GM13977 (cell line): ENCODE measurements around the gene CERS2.

Experiments
- DNase-seq: peaks from one replicate; pipeline ENCODE4 v3.0.0; 2012; ENCODE audit warnings: low spot score
- in situ Hi-C: fragments of 300-500 bp; cut with MboI; formaldehyde crosslinking; loops from one replicate; pipeline ENCODE4 v1.12.0; 2022; ENCODE audit warnings: low sequenced_read_pairs, low pct_unique_long_range_greater_than_20kb, mixed read lengths, inconsistent platforms; ENCODE audit not compliant: unreplicated experiment
- TF ChIP-seq, protein P1 (sequence below): IDR thresholded peaks from 2 replicates; pipeline ENCODE4 v1.5.1; 2012; ENCODE audit warnings: mild to moderate bottlenecking, control low read depth; ENCODE audit not compliant: insufficient read depth; ENCODE audit errors: extremely low read depth, missing control alignments

The CERS2 gene

DNA sequence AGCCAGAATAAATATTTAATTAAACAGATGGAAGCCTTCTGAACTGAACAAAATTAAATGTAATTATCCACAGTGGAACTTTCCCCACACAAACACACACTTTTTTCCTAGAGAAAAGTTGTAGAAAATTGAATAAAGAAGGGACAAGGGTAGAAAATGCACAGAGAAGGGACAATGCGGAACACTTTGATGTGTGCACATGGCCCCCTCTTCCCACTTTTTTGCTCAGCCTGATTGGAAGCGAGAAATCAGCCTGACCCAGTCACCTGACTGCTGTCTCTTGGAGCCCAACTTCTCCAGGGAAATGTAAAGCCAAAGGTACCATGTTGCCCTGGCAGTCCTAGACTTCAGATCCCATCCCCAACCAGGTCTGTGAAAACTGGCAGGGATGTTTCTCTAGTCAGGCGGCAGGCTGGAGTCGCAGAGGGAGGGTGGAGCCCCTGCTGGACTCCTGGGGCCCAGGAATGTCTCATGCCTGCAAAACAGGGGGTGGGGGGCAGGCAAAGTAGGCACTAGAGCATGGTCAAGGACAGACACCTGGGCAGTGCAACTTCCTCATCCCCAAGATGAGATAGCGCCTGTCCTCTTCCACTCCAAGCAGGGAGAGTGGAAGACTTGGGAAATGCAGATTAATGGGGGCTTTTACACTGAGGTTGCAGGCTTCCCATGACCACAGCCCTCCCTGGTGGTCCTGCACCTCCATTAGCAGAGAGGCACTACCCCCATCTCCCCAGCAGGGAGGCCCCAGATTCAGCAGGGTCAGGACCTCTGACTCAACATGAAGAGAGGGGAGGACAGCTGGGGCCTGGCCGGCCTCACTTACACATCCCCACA, 2.8 kb downstream of the CERS2 start:
- DNase-seq, result no peak
- TF ChIP-seq, protein P1, sequence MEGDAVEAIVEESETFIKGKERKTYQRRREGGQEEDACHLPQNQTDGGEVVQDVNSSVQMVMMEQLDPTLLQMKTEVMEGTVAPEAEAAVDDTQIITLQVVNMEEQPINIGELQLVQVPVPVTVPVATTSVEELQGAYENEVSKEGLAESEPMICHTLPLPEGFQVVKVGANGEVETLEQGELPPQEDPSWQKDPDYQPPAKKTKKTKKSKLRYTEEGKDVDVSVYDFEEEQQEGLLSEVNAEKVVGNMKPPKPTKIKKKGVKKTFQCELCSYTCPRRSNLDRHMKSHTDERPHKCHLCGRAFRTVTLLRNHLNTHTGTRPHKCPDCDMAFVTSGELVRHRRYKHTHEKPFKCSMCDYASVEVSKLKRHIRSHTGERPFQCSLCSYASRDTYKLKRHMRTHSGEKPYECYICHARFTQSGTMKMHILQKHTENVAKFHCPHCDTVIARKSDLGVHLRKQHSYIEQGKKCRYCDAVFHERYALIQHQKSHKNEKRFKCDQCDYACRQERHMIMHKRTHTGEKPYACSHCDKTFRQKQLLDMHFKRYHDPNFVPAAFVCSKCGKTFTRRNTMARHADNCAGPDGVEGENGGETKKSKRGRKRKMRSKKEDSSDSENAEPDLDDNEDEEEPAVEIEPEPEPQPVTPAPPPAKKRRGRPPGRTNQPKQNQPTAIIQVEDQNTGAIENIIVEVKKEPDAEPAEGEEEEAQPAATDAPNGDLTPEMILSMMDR, result no peak
- in situ Hi-C loops, result loop anchor here (25.0 kb wide), 1 partner anchor 734 kb away; the partner anchor contains the start of gene ANP32E

DNA sequence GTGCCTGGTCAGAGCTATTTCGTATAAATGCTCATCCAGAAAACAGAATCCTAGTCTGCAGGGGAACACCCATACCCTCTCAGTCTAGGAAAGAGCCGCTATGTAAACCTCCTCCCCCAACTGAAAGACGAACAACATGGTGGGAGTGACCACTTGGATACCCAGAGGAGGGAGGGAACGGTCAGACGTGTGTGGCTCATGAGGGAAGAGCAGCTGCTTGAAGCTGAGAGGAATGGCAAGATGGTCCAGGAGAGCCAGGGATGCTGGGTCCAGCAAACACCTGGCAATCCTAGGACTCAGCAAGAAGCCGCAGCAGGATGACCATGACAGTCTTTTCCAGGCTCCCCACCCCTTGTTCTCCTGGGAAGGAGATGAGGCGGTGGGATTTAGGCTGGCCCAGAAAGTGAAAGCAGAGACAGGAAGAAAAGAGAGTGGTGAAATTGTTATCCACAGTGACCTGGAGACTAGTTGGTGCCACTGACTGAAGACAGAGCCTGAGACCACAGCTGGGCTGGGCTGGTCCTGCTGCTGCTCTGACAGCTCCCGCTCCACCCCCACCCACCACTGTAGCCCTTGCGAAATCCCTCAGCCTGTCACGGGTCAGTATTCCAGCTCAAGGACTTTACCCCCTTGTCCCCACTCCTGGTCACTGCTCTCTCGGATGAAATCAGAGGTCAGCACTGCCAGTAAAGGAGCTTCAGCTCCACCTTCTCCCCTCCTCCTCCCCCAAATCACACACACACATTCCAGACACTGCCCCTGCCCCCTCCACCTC, 3.6 kb downstream of the CERS2 start:
- in situ Hi-C loops, result loop anchor here (25.0 kb wide), 1 partner anchor 734 kb away; the partner anchor contains the start of gene ANP32E
- TF ChIP-seq, protein P1, result no peak
- DNase-seq, result no peak

- in situ Hi-C loops, result loop anchor here (25.0 kb wide), 1 partner anchor 732 kb away; the partner anchor contains the start of gene ANP32E
- TF ChIP-seq, protein P1, result no peak
- DNase-seq, result no peak
These were observed 5.0 kb downstream of the CERS2 start for GRCh38 chr1:150969626-150970025.

GRCh38 chr1:150968491-150968890, 6.1 kb downstream of the CERS2 start:
- in situ Hi-C loops, result loop anchor here (25.0 kb wide), 1 partner anchor 731 kb away; the partner anchor contains the start of gene ANP32E
- DNase-seq, result no peak
- TF ChIP-seq, protein P1, result no peak

GRCh38 chr1:150967936-150968335, 6.7 kb downstream of the CERS2 start:
- in situ Hi-C loops, result loop anchor here (25.0 kb wide), 1 partner anchor 731 kb away; the partner anchor contains the start of gene ANP32E
- TF ChIP-seq, protein P1, result no peak
- DNase-seq, result no peak

GRCh38 chr1:150966011-150966410, 8.6 kb downstream of the CERS2 start:
- no peak for DNase-seq
- in situ Hi-C loops, result loop anchor here (25.0 kb wide), 1 partner anchor 729 kb away; the partner anchor contains the start of gene ANP32E
- TF ChIP-seq, protein P1, result no peak
